ENCODE data around the gene SETD1B. TPM values are rescaled to one million over a fixed set of nuclear protein-coding genes. Genes with fewer than 3 reads are reported as not detected.

The SETD1B gene
- polyA plus RNA-seq, 1 donor from 2014 or later: 2.6 TPM

DNA sequence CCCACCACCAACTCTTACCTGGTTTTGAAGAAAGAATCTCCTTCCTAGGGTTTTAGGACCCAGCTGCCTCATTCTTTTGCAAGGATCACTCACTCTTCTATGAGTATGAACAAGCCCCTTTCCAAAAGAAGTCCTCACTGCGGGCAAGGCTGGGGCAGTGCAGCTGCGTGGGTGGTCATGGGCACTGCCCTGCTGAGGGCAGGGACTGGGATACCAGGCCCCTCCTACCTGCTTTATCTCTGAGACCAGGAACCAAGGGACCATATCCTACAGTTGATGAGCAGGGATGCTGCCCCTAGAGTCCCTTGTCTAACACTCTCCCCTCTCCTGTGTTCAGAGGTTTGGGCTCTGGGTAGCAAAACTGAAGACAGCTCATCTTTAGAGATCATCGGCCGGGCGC, 34.3 kb downstream of the SETD1B start:
- no peak overlapping the region for H2AFZ ChIP-seq (ENCODE audit: low read depth, low read length)
- no peak overlapping the region for H3K4me3 ChIP-seq (ENCODE audit: low read length)
- H4K20me1 ChIP-seq (ENCODE audit: insufficient read depth): no peaks in the 10 kb centered on the region
- H3K36me3 ChIP-seq (ENCODE audit: insufficient read depth, low read length): no peaks in the 10 kb centered on the region
- no peak overlapping the region for H3K4me2 ChIP-seq (ENCODE audit: low read length)
- H3K9ac ChIP-seq (ENCODE audit: low read length): no peak overlapping the region
- H3K27ac ChIP-seq (ENCODE audit: low read length): no peak overlapping the region
- H3K9me3 ChIP-seq (ENCODE audit: low read length): no peaks in the 10 kb centered on the region
- no peaks in the 10 kb centered on the region for H3K9me2 ChIP-seq (ENCODE audit: insufficient read depth, low read length)
- no peaks in the 10 kb centered on the region for H3K27me3 ChIP-seq (ENCODE audit: insufficient read depth, low read depth, low read length)
- H3K79me2 ChIP-seq (replicated peaks; ENCODE audit: insufficient read depth, low read length): no peaks in the 10 kb centered on the region
- TF ChIP-seq MXI1 (conservative IDR thresholded peaks at IDR 0.05; ENCODE audit: poor library complexity, severe bottlenecking) (no peak), SMC3 (conservative IDR thresholded peaks at IDR 0.05; ENCODE audit: poor library complexity) (no peak), CTCF (IDR thresholded peaks at IDR 0.05; ENCODE audit: poor library complexity, severe bottlenecking) (no peak), TAF1 (IDR thresholded peaks at IDR 0.05; ENCODE audit: low read depth) (no peak), RAD21 (conservative IDR thresholded peaks at IDR 0.05) (no peak), POLR2AphosphoS5 (IDR thresholded peaks at IDR 0.05) (no peak), EZH2 (IDR thresholded peaks at IDR 0.05; ENCODE audit: borderline replicate concordance, insufficient read depth, low read length, poor library complexity, severe bottlenecking) (no peak), EP300 (conservative IDR thresholded peaks at IDR 0.05; ENCODE audit: poor library complexity, severe bottlenecking) (no peak)
- TF ChIP-seq, protein P1, sequence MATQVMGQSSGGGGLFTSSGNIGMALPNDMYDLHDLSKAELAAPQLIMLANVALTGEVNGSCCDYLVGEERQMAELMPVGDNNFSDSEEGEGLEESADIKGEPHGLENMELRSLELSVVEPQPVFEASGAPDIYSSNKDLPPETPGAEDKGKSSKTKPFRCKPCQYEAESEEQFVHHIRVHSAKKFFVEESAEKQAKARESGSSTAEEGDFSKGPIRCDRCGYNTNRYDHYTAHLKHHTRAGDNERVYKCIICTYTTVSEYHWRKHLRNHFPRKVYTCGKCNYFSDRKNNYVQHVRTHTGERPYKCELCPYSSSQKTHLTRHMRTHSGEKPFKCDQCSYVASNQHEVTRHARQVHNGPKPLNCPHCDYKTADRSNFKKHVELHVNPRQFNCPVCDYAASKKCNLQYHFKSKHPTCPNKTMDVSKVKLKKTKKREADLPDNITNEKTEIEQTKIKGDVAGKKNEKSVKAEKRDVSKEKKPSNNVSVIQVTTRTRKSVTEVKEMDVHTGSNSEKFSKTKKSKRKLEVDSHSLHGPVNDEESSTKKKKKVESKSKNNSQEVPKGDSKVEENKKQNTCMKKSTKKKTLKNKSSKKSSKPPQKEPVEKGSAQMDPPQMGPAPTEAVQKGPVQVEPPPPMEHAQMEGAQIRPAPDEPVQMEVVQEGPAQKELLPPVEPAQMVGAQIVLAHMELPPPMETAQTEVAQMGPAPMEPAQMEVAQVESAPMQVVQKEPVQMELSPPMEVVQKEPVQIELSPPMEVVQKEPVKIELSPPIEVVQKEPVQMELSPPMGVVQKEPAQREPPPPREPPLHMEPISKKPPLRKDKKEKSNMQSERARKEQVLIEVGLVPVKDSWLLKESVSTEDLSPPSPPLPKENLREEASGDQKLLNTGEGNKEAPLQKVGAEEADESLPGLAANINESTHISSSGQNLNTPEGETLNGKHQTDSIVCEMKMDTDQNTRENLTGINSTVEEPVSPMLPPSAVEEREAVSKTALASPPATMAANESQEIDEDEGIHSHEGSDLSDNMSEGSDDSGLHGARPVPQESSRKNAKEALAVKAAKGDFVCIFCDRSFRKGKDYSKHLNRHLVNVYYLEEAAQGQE (IDR thresholded peaks at IDR 0.05; ENCODE audit: borderline replicate concordance): no peak
- no peaks in the 10 kb centered on the region for H3F3A ChIP-seq (ENCODE audit: insufficient read depth, low read length, poor library complexity, severe bottlenecking)

GRCh38 chr12:121839106-121839992, 35.5 kb downstream of the SETD1B start:
- Histone ChIP-seq H3K9me3 (ENCODE audit: low read length) (no peaks in the 10 kb centered on the region), H3K9ac (ENCODE audit: low read length) (no peak overlapping the region), H3K36me3 (ENCODE audit: insufficient read depth, low read length) (no peaks in the 10 kb centered on the region), H3K27me3 (ENCODE audit: insufficient read depth, low read depth, low read length) (no peaks in the 10 kb centered on the region), H3K4me3 (ENCODE audit: low read length) (peak overlapping the region; percentile 62), H3K9me2 (ENCODE audit: insufficient read depth, low read length) (no peaks in the 10 kb centered on the region), H3K79me2 (replicated peaks; ENCODE audit: insufficient read depth, low read length) (no peaks in the 10 kb centered on the region), H4K20me1 (ENCODE audit: insufficient read depth) (no peaks in the 10 kb centered on the region), H2AFZ (ENCODE audit: low read depth, low read length) (peak overlapping the region; percentile 40), H3F3A (ENCODE audit: insufficient read depth, low read length, poor library complexity, severe bottlenecking) (no peaks in the 10 kb centered on the region), H3K4me2 (ENCODE audit: low read length) (peak overlapping the region; percentile 35), H3K27ac (ENCODE audit: low read length) (no peak overlapping the region)
- no peak for TF ChIP-seq POLR2AphosphoS5 (IDR thresholded peaks at IDR 0.05)
- peak; percentile 20 for TF ChIP-seq MXI1 (conservative IDR thresholded peaks at IDR 0.05; ENCODE audit: poor library complexity, severe bottlenecking)
- no peak for TF ChIP-seq RAD21 (conservative IDR thresholded peaks at IDR 0.05)
- TF ChIP-seq, protein P1 (IDR thresholded peaks at IDR 0.05; ENCODE audit: borderline replicate concordance): no peak
- peak; percentile 42 for TF ChIP-seq CTCF (IDR thresholded peaks at IDR 0.05; ENCODE audit: poor library complexity, severe bottlenecking)
- no peak for TF ChIP-seq EP300 (conservative IDR thresholded peaks at IDR 0.05; ENCODE audit: poor library complexity, severe bottlenecking)
- TF ChIP-seq TAF1 (IDR thresholded peaks at IDR 0.05; ENCODE audit: low read depth): no peak
- TF ChIP-seq EZH2 (IDR thresholded peaks at IDR 0.05; ENCODE audit: borderline replicate concordance, insufficient read depth, low read length, poor library complexity, severe bottlenecking): no peak
- no peak for TF ChIP-seq SMC3 (conservative IDR thresholded peaks at IDR 0.05; ENCODE audit: poor library complexity)

Data from neural cell (in vitro differentiated cells).